HG03521 (cell line): Measurements from ENCODE around the gene GID4.

ENCODE experiments used
- ATAC-seq: cut with Tn5 transposase; IDR thresholded peaks from one replicate; pipeline ENCODE4 v1.9.1; 2021; ENCODE audit warnings: mild to moderate bottlenecking, moderate library complexity; ENCODE audit not compliant: unreplicated experiment

GID4 gene

DNA sequence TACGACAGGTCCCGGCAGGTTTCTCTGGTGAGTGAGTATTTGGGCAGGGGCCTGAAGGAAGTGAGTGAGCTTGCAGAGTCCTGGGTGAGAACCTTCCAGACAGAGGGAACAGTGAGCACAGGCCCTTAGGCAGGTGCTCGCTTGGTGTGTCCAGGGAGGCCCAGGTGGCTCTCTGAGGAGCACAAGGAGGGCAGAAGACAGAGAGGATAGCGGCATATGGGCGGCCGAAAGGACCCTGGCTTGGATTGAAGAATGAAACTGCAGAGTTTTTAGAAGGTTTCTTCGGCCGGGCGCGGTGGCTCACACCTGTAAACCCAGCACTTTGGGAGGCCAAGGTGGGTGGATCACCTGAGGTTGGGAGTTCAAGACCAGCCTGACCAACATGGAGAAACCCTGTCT lies 55.2 kb downstream of the GID4 start:
- ATAC-seq: no peak

DNA sequence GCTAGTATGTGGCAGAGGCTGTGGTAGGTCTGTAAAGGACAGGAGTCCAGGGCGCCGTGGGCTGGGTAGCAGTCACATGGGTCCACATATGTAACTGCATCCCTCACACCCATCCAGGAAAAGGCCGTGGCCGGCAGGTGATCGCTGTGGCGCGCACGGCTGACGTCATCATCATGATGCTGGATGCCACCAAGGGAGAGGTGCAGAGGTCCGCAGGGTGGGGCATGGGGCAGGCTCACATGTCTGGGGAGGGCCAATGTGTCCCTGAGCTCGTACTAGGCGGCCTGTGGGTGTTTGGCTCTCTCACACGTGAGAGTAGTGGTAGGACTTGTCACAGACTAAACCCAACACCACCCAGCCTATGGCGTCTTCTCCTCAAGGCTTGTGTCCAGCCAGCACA lies 60.3 kb downstream of the GID4 start:
- no peak for ATAC-seq

DNA sequence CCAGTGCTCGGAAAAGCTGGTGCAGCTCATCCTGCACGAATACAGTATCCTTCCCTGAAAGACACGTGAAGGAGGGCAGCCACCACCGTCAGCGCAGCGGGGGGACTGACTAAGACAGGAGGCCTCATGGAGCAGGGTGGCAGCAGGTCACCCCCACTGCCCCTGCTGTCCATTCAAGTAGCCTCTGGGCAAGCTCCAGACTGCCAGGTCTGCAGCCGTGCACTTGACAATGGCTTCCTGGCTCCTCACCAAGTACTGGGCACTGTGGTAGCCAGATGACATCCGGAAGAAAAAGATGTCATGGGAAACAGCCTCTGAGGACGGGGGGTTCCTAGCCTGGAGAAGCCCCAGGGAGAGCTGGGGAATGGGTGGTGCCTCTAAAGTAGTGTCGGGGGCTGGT lies 61.4 kb downstream of the GID4 start:
- ATAC-seq: no peak

DNA sequence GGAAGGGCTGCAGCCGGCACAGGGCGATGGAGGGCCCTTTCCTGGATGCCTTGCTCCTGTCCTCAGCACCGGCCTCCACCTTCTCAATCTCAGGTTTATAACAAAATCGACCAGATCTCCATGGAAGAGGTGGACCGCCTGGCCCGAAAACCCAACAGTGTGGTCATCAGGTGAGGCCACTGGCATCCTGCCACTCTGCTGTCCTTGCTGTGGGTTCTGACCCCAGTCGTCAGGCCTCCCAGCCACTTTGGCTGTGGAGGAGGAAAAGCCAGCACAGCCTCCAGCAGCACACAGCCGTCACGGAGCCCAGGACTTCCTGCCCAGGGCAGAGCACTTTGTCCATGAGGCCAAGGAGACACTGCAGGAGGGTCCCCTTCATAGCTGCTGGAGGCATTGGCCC lies 62.6 kb downstream of the GID4 start:
- no peak for ATAC-seq

DNA sequence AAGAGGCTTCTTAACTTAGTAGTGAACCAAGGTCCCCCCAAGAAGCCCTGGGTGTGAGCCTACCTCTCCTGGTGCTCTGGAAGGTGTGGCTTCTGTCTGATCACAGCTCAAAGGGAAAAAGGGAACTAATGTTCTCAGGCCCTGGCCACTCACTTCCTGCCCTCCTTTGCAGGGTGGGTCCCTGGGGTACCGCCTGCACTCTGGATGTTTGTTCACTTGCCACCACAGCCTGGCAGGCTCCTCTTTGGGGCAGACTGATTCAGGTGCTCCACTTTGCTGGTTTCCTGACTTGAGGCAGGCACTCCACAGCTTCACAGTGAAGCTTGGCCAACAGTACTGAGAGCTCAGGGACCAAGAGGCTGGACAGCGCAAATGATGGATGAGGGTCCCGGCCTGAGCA lies 63.4 kb downstream of the GID4 start:
- no peak for ATAC-seq

DNA sequence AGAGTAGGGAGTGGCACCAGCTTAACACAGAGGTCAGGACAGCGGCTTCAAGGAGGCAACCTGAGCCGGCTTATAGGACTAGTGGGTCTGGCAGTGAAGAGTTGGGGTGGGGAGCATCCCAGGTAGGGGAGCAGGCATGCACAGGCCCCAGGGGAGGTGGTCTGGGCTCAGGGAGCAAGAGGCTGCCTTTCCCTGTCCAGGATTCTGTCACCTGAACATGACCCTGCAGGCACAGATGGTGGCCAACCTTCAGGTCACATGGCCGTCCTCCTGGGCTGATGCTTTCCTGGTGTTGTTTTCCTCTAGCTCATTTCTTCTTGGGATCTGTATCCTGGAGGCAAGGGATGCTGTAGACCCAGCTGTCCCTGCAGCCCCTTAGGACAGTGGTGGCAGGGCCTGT lies 65.8 kb downstream of the GID4 start:
- ATAC-seq: no peak

DNA sequence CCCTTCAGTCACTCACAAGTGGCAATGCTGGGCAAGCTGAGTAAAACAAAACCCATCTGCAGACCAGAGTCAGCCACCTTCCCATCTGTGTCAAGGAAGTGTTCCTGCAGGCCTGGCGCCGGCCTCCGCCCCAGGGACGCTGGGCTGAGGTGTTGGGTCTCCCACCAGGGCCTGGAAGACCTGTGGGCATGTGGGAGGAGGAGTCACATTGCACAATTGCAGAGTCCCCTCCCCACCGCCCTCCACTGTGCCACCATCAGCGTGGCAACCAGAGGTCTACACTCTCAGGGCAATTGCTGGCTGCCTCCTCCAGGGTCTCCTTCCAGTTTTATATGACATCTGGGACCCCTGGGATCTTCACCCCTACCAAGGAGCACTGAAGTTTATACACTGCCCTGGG lies 66.4 kb downstream of the GID4 start:
- ATAC-seq: no peak

DNA sequence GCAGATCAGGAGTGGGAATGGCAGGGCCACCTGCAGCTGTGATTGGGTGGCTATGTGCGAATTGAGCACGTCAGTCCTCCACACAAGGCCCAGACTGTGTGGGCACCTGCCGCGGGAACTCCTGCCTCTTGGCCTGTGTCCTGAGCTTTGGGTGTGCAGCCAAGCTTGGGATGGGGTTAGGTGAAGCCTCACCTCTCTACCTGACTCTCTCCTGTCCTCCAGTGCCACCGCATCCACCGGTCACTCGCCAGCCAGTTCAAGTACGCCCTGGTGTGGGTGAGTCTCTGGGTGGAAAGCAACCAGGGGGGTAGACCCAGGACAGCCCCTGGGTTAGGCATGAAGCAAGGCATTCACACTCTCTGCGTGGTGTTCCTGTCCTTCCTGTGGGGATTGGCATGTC lies 67.0 kb downstream of the GID4 start:
- no peak for ATAC-seq

DNA sequence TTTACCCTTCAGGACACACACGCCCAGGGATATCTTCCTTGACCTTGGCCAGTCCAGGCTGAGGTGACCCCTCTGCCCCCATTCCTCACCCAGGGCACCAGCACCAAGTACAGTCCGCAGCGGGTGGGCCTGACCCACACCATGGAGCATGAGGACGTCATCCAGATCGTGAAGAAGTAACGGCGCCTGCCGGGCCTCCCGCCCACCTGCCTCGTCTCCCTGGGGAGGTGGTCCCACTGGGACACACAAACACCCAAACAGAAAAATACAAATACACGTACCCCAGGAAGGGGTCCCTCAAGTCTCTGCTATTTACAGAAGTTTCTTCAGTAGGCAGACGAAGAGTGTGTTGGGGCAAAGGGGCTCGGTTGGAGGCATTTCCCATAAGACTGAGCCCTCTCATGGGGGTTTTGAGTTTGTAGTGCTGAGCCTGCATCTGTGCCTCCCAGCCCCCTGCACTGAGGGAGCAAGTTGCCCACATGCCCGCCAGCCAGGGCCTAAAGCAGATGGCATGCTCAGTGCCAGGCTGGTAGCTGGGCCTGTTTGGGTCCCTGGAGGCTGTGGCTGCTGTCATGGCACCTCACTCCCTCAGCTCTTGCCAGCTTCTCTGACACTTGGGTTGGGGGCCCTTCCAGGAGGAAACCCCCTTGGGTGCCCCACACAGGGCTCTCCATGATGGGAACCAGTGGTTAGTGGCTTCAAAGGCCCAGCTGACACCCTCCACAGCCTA lies 68.0 kb downstream of the GID4 start:
- ATAC-seq: no peak

DNA sequence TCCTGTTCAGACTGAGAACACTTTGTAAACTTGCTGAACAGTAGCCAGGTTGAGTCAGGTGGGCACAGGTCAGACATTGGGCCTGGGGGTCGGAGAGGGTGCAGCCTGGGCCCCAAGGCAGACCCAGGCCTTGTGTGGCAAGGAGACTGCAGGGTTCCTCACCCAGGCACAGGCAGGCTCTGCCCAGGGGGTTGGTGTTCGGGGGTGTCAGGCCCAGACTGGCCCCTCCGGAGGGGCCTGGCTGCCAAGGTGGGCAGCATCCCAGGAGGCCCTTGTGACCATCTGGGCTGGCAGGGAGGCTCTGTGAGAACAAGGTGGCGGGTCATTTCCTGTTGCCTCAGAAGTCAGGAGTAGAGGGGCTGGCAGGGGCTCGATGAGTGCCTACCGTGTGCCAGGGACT lies 68.8 kb downstream of the GID4 start:
- no peak for ATAC-seq

DNA sequence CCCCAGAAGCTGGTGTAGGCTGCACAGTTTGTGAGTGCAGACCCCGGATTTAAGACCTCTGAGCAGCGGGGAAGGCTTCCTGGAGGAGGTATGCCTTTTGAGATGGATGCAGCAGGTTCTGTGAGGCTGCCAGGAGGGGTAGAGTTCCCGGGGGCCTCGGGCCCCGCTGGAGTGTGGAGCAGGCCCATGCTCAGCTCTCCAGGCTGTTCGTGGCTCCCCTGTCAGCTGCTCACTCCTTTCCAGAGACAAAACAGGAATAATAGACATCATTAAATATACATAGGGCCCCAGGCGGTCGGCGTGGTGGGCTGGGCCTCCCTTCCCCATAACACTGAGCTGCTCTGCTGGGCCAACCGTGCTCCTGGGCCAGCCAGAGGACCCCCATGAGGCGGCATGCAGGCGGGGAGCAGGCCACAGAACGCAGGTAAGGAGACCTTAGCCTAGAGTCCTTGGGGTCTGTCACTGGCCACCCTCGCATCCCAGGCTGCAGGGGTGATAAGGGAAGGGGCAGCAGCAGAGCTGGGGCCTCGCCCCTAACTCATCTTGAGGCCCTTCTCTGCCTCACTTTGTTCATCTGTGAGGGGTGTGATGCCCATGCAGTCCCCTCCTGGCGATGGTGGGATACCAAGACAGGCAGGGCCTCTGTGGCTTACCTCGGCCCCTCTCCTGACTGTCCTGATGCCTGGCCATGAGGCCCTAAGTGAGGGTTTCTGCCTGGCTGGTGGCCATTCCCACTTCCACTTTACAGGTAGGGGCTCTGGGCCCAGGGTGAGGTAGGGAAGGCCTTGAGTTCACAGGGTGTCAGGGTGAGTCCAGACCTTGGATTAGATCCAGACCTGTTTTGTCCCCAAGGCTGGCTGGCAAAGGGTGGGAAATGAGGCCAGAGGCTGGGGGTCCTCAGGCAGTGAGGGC lies 69.4 kb downstream of the GID4 start, which contains the start of gene MYO15A:
Gene MYO15A, plus strand, starts transcription at position 356 of the 912 bp plus-strand sequence. CDS start 10,045 bp downstream, outside the sequence.
- ATAC-seq: no peak

DNA sequence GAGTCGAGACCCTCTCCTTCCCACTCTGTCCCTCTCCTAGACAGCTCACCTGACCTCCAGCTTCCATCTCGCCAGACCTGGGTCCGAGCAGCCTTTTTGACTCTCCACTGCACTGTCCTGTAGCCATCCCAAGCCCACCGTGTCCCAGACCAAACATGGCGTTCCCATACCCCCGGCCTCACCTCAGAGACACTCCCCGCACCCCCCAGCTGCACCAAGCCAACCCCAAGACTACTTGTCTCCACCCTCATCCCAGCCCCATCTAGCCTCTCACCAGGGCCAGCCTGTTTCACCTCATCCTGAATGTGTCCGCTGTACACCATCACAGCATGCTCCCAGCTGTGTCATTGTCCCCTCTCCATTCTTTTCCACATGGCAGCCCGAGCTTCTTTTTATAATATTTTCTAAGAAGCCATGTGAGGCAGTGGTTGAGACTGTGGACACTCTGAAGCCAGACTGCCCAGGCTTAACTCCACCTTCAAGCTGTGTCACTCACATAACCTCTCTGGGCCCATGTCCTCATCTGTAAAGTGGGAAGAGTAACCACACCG lies 70.8 kb downstream of the GID4 start:
- ATAC-seq: no peak

DNA sequence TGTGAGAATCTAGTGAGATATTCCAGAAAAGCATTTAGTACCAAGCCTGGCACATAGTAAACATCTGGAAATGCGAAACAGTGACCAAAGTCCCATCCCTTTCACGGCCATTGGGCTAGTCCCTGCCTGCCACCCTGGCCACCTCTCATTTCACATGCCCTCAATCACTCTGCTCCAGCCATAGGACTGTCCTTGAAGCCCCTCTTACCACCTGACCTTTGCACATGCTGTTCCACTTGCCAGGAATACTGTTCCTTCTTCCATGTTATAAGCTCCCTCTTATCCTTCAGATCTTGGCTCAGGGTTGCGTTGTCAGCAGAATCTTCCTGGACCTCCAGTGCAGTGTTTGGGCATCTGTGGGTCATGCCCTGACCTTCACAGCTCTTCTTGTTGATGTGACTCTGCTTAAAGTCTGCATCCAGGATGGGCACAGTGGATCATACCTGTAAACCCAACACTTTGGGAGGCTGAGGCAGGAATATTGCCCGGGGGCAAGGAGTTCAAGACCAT lies 71.5 kb downstream of the GID4 start:
- ATAC-seq: no peak

DNA sequence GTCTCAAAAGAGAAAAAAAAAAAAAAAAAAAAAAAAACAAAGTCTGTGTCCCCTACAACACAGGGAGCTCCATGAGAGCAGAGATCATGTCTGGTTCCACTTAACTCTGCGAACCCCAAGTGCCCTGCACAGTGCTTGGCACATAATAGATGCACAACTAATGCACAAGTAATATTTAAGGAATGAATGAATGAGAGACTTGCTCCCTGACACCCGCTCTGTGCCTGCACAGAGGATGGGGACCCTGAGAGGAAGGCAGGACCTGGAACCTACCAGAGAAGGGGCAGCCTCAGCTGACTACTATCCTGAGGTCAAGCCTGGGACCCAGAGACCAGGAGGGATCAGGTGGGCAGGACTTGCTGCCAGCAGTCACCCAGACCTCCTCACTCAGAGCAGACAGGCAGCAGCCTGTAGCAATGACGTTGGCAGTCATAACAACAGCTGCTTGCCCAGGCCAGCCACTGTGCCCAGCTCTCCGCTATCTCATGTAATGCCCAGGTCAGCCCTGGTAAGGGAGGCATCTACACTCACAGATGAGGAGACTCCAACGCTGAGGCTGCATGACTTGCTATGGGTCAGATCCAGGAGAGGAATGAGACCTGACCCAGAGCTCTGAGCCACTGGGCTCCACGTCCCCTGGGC lies 72.2 kb downstream of the GID4 start:
- no peak for ATAC-seq

DNA sequence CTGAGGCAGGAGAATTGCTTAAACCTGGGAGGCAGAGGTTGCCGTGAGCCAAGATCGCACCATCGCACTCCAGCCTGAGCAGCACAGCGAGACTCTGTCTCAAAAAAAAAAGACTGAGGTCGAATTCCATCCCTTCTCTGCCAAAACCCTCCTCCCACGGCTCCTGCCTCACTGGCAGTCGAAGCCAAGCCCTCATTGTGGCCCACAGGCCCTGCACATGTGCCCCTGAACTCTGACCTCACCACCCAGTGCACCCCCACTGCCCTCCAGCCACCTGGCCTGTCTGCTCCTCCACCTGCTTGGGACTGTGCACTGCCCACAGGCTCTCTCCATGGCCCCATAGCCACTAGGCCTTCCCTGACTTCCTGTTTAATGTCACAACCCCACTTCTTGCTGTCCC lies 76.3 kb downstream of the GID4 start:
- ATAC-seq: no peak

DNA sequence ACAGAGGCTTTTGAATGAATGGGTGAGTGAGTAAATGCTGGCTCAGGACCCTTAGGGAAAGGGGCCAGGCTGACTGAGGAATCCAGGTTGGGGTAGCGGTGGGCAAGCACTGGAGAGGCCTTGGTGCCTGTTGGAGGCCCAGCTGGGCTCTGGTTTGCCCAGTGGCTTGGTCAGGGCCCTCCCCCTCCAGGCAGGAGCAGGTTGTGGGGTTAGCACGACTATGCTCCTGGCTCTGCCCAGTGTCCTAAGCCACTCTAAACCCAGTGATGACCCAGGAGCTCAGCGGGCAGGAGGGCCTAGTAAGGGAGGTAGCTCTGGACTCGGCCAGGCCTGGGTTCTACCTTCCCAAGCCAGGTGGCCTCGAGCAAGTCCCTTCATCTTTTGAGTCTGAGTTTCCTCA lies 76.9 kb downstream of the GID4 start:
- no peak for ATAC-seq

DNA sequence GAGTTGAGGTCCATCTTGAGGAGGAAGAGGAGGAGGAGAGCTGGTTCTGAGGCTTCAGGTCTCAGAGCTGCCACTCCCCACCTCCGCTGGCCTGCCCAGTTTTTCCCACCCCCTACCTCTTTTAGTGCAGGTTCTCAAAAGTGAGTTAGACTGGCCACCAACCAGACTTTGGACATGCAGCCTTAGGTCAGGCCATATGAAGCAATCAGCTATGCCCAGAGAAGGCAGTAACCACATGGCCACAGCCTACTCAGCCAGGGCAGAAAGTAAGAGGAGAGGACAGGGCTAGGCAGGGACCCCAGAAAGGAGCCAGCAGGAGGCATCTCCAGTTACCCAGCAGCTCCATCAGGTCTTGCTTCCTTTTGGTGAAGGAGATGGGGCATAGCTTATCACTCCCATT lies 78.3 kb downstream of the GID4 start:
- no peak for ATAC-seq
